GM12878 (cell line): ENCODE results near the gene ARGLU1. TPM values are rescaled to one million over a fixed set of nuclear protein-coding genes. Genes with fewer than 3 reads are reported as not detected.

Experiments used
- ATAC-seq: fragments of 200-7000 bp; cut with Tn5 transposase; 3 replicates; pipeline ENCODE4 v1.9.1; 2020; ENCODE audit warnings: mild to moderate bottlenecking, moderate library complexity
- BruUV-seq: library from RNA; stranded (reverse); fragments of 400-500 nt; replicated peaks from 2 replicates; lab custom pipeline; 2021; lab: Mats Ljungman, UMichigan
- CTCF ChIA-PET: fragments of 300-600 bp; sonication (Branson Sonifier 250); formaldehyde crosslinking; extraction: SDS; loops from one replicate; lab custom pipeline; 2021; ENCODE audit warnings: inconsistent platforms; lab: Yijun Ruan, JAX
- POLR2A ChIA-PET: fragments of 350-600 bp; formaldehyde crosslinking; extraction: SDS; loops from one replicate; lab custom pipeline; 2021; ENCODE audit warnings: inconsistent platforms; lab: Charles Lee
- RAD21 ChIA-PET: fragments of 300-600 bp; sonication (Branson Sonifier 250); formaldehyde crosslinking; loops from one replicate; lab custom pipeline; 2023; ENCODE audit warnings: antibody characterized with exemption; ENCODE audit not compliant: unreplicated experiment; lab: Charles Lee
- SMC1A ChIA-PET: fragments of 300-600 bp; sonication (Branson Sonifier 250); formaldehyde crosslinking; loops from one replicate; lab custom pipeline; 2023; ENCODE audit not compliant: unreplicated experiment, uncharacterized antibody; lab: Charles Lee
- DNase-seq: peaks from one replicate; pipeline ENCODE4 v3.0.0-alpha.2; 2011; ENCODE audit warnings: low read depth, low spot score
- FAIRE-seq: peaks from 3 replicates; lab custom pipeline; 2011; peaks lifted over from hg19 to GRCh38; lab: Jason Lieb, UNC
- H2AFZ ChIP-seq: 2 replicates; pipeline ENCODE4 v1.6.0; 2011; ENCODE audit warnings: low read depth, low read length, control low read depth; ENCODE audit not compliant: control insufficient read depth
- H3K27ac ChIP-seq: 2 replicates; pipeline ENCODE4 v1.5.1; 2011; ENCODE audit warnings: control low read depth; ENCODE audit not compliant: control insufficient read depth, insufficient read depth
- H3K27me3 ChIP-seq, 2 experiments: replicated peaks in 1 of 2; 2 replicates each; pipeline versions ENCODE4 v1.6.0 to v1.6.1; 2011; ENCODE audit warnings: low read length in 1 of 2; ENCODE audit not compliant: control insufficient read depth in 2 of 2, insufficient read depth in 2 of 2
- H3K36me3 ChIP-seq, 2 experiments: 2 replicates each; pipeline ENCODE4 v1.5.1; 2011; ENCODE audit warnings: low read length in 1 of 2; ENCODE audit not compliant: control insufficient read depth in 2 of 2, insufficient read depth in 2 of 2
- H3K4me1 ChIP-seq: 2 replicates; pipeline ENCODE4 v1.6.1; 2011; ENCODE audit warnings: mild to moderate bottlenecking, low read length, moderate library complexity, mixed read lengths; ENCODE audit not compliant: control insufficient read depth, insufficient read depth
- H3K4me2 ChIP-seq: 2 replicates; pipeline ENCODE4 v1.6.0; 2011; ENCODE audit warnings: control low read depth; ENCODE audit not compliant: control insufficient read depth, insufficient read depth
- H3K4me3 ChIP-seq: fragments of 200-600 bp; sonication (generic); 2 replicates; pipeline ENCODE4 v1.5.1; 2016
- H3K79me2 ChIP-seq: 2 replicates; pipeline ENCODE4 v1.6.0; 2011; ENCODE audit warnings: low read length; ENCODE audit not compliant: control insufficient read depth, insufficient read depth
- H3K9ac ChIP-seq: 2 replicates; pipeline ENCODE4 v1.8.0; 2011; ENCODE audit warnings: low read length, control low read depth, mixed read lengths; ENCODE audit not compliant: control insufficient read depth, insufficient read depth
- H3K9me3 ChIP-seq: replicated peaks from 3 replicates; pipeline ENCODE4 v1.5.1; 2011; ENCODE audit warnings: mild to moderate bottlenecking, low read length; ENCODE audit not compliant: control insufficient read depth, insufficient read depth
- H4K20me1 ChIP-seq: 2 replicates; pipeline ENCODE4 v1.6.0; 2011; ENCODE audit not compliant: control insufficient read depth, insufficient read depth
- HCFC1 ChIP-seq: fragments of 150-350 bp; IDR thresholded peaks from 2 replicates; pipeline ENCODE4 v1.6.1; 2014; ENCODE audit warnings: low read length
- IRF4 ChIP-seq: IDR thresholded peaks from 2 replicates; pipeline ENCODE4 v1.6.1; 2011; ENCODE audit warnings: low read depth, low read length
- KAT2A ChIP-seq: conservative IDR thresholded peaks from 2 replicates; pipeline ENCODE4 v1.6.1; 2011; ENCODE audit warnings: low read depth, low read length; ENCODE audit not compliant: control insufficient read depth
- NBN ChIP-seq: fragments of 450-650 bp; IDR thresholded peaks from 2 replicates; pipeline ENCODE4 v1.6.1; 2016
- SKIL ChIP-seq: fragments of 450-650 bp; IDR thresholded peaks from 2 replicates; pipeline ENCODE4 v1.6.1; 2017; ENCODE audit warnings: mild to moderate bottlenecking, low read depth, inconsistent platforms; ENCODE audit not compliant: poor library complexity, severe bottlenecking
- TCF7 ChIP-seq: IDR thresholded peaks from 2 replicates; pipeline ENCODE4 v1.6.1; 2014; ENCODE audit warnings: antibody characterized with exemption, borderline replicate concordance
- YY1 ChIP-seq: IDR thresholded peaks from 2 replicates; pipeline ENCODE4 v1.6.1; 2011; ENCODE audit warnings: low read depth, mild to moderate bottlenecking, low read length
- ZBTB11 ChIP-seq: fragments of 450-650 bp; formaldehyde crosslinking; IDR thresholded peaks from 2 replicates; pipeline ENCODE4 v1.5.0; 2022; ENCODE audit warnings: mild to moderate bottlenecking, missing genetic modification characterization
- ZNF384 ChIP-seq: IDR thresholded peaks from 2 replicates; pipeline ENCODE4 v1.6.1; 2012; ENCODE audit warnings: low read depth, mild to moderate bottlenecking, low read length, improper control_type of control experiment, borderline replicate concordance
- WGBS: methylation state at CpG from one replicate; pipeline ENCODE4 v1.1.6; 2016; ENCODE audit warnings: low lambda C conversion rate; ENCODE audit not compliant: insufficient replicate concordance, insufficient coverage; ENCODE audit errors: missing lambda C conversion rate; 5-methylcytosine and 5-hydroxymethylcytosine counted together
- in situ Hi-C: fragments of 300-500 bp; cut with MboI; formaldehyde crosslinking; loops from 9 replicates; pipeline ENCODE4 v1.14.3; 2018; ENCODE audit warnings: mixed read lengths
- intact Hi-C: fragments of 100-400 bp; cut with micrococcal nuclease; formaldehyde crosslinking; loops from one replicate; pipeline ENCODE4 v1.14.2; 2022; ENCODE audit not compliant: unreplicated experiment
- polyA plus RNA-seq, 11 experiments: library from polyadenylated mRNA; depleted of rRNA in 4 of 11; unstranded in 6 of 11; stranded (reverse) in 5 of 11; fragments of >200 nt; fragmentation: Nextera tagmentation in 4 of 11; fragmentation: Illumina TruSeq in 1 of 11; extraction: Ambion mirVana in 4 of 11; extraction: Trizol in 1 of 11; gene quantifications; 1 replicate in 1 of 11; 2 replicates in 10 of 11; pipeline versions ENCODE4 v1.2.1 to v1.2.3, GENCODE V29; 2011 to 2016; ENCODE audit warnings: inconsistent platforms in 2 of 11, missing spikeins in 2 of 11, low read depth in 1 of 11
- total RNA-seq, 4 experiments: library from RNA; depleted of rRNA in 3 of 4; stranded (reverse); fragments of >200 nt in 3 of 4; fragmentation: Illumina TruSeq in 1 of 4; extraction: Trizol in 1 of 4; gene quantifications; 2 replicates each; pipeline versions ENCODE4 v1.2.1 to v1.2.3, GENCODE V29; 2013 to 2021

The ARGLU1 gene
- total and polyA plus RNA-seq, 10 of the 15 experiments (the other 5 are each of a cell fraction or from before 2014, with no cell fraction given) = 47.1 to 197 (median 98.3) TPM

GRCh38 chr13:106527826-106528225, 40.1 kb downstream of the ARGLU1 start:
- H3K27me3 ChIP-seq = peaks cover 2 to 9% of the 10 kb centered on the region in 2 experiments; a peak in 2 of 4 replicates
- ATAC-seq (no peak), DNase-seq (no peak), FAIRE-seq (no peak)
- no peak overlapping the region for H3K9ac ChIP-seq
- CTCF ChIA-PET = interaction anchor here (1.2 kb wide), 1 partner anchor 10 kb away, joined by 3 read pairs; no protein-coding TSS in a partner anchor
- WGBS = 2% methylated on average over 2 of the region's 2 CpGs
- H4K20me1 ChIP-seq = no peaks in the 10 kb centered on the region
- no peak overlapping the region for H3K4me2 ChIP-seq
- TF ChIP-seq SKIL (no peak), TCF7 (no peak), KAT2A (no peak), ZBTB11 (CRISPR knock-in tag) (no peak), YY1 (no peak), ZNF384 (no peak), HCFC1 (no peak), IRF4 (no peak), NBN (no peak)
- H2AFZ ChIP-seq = no peak overlapping the region
- POLR2A ChIA-PET = interaction anchor here (0.9 kb wide), 1 partner anchor 15 kb away, joined by 3 read pairs; no protein-coding TSS in a partner anchor
- BruUV-seq = no TSS peak
- H3K4me3 ChIP-seq = no peak overlapping the region
- SMC1A ChIA-PET = interaction anchor here (0.6 to 1.7 kb wide), 7 partner anchors 12 to 1178 kb away, joined by 3 to 4 read pairs (median 3); no protein-coding TSS in a partner anchor
- RAD21 ChIA-PET = no interaction called here
- no peaks in the 10 kb centered on the region; the same call in 2 of the 3 replicates for H3K9me3 ChIP-seq
- H3K36me3 ChIP-seq = no peaks in the 10 kb centered on the region
- intact Hi-C loops (no loop called here), in situ Hi-C loops (loop anchor here (25.0 kb wide), 1 partner anchor 1541 kb away; no protein-coding TSS in a partner anchor)
- H3K4me1 ChIP-seq = no peaks in the 10 kb centered on the region
- no peak overlapping the region for H3K27ac ChIP-seq
- no peaks in the 10 kb centered on the region for H3K79me2 ChIP-seq
